OCI-LY1 (cell line): ENCODE results near the gene SCYL2.

Experiments
- H2AFZ ChIP-seq: fragments of 200-600 bp; sonication (generic), shearing (Covaris generic); 2 replicates; pipeline ENCODE4 v1.6.0; 2014; ENCODE audit warnings: antibody characterized with exemption, mild to moderate bottlenecking, low read length
- H3F3A ChIP-seq: fragments of 200-600 bp; sonication (generic), shearing (Covaris generic); 2 replicates; pipeline ENCODE4 v1.6.0; 2014; ENCODE audit warnings: mild to moderate bottlenecking, antibody characterized with exemption, low read length, moderate library complexity; ENCODE audit not compliant: insufficient read depth
- H3K27ac ChIP-seq: fragments of 200-600 bp; sonication (generic); 2 replicates; pipeline ENCODE4 v1.5.1; 2014; ENCODE audit warnings: low read length, mixed run types, mild to moderate bottlenecking, low read depth; ENCODE audit not compliant: poor library complexity, severe bottlenecking
- H3K27me3 ChIP-seq: fragments of 200-600 bp; sonication (generic); 2 replicates; pipeline ENCODE4 v1.6.0; 2014; ENCODE audit warnings: antibody characterized with exemption, mild to moderate bottlenecking, low read length, moderate library complexity; ENCODE audit not compliant: insufficient read depth
- H3K36me3 ChIP-seq: fragments of 200-600 bp; sonication (generic); 2 replicates; pipeline ENCODE4 v1.6.1; 2014; ENCODE audit warnings: mild to moderate bottlenecking, antibody characterized with exemption, low read length, moderate library complexity, mixed read lengths; ENCODE audit not compliant: insufficient read depth
- H3K4me1 ChIP-seq: fragments of 200-600 bp; sonication (generic); 2 replicates; pipeline ENCODE4 v1.5.1; 2014; ENCODE audit warnings: mild to moderate bottlenecking, low read length, moderate library complexity; ENCODE audit not compliant: insufficient read depth, severe bottlenecking
- H3K4me2 ChIP-seq: fragments of 200-600 bp; sonication (generic), shearing (Covaris generic); 2 replicates; pipeline ENCODE4 v1.6.1; 2014; ENCODE audit warnings: low read length
- H3K4me3 ChIP-seq: fragments of 200-600 bp; sonication (generic); 2 replicates; pipeline ENCODE4 v1.5.1; 2014; ENCODE audit warnings: low read length, low read depth, mild to moderate bottlenecking, mixed read lengths; ENCODE audit not compliant: poor library complexity, severe bottlenecking
- H3K79me2 ChIP-seq: fragments of 200-600 bp; shearing (Covaris generic); 2 replicates; pipeline ENCODE4 v1.6.1; 2016; ENCODE audit warnings: mixed run types, low read length, mixed read lengths; ENCODE audit not compliant: insufficient read depth
- H3K9ac ChIP-seq: fragments of 200-600 bp; sonication (generic), shearing (Covaris generic); 2 replicates; pipeline ENCODE4 v1.6.1; 2014; ENCODE audit warnings: mild to moderate bottlenecking, low read length, mixed read lengths
- H3K9me2 ChIP-seq: fragments of 200-600 bp; sonication (generic), shearing (Covaris generic); 2 replicates; pipeline ENCODE4 v1.6.1; 2014; ENCODE audit warnings: low read depth, mild to moderate bottlenecking, low read length, mixed read lengths
- H3K9me3 ChIP-seq: fragments of 200-600 bp; shearing (Covaris generic); 2 replicates; pipeline ENCODE4 v1.6.1; 2014; ENCODE audit warnings: low read length, mixed read lengths
- H4K20me1 ChIP-seq: fragments of 200-600 bp; sonication (generic), shearing (Covaris generic); 2 replicates; pipeline ENCODE4 v1.6.0; 2016; ENCODE audit warnings: mild to moderate bottlenecking, low read length; ENCODE audit not compliant: insufficient read depth
- EZH2 ChIP-seq: fragments of 200-600 bp; sonication (generic), shearing (Covaris generic); IDR thresholded peaks from 2 replicates; pipeline ENCODE4 v1.8.0; 2017; ENCODE audit warnings: borderline replicate concordance, mixed run types, mild to moderate bottlenecking, antibody characterized with exemption, low read length, moderate library complexity, mixed read lengths
- TF ChIP-seq, protein P1 (sequence below): fragments of 200-600 bp; sonication (generic), shearing (Covaris generic); IDR thresholded peaks from 2 replicates; pipeline ENCODE4 v1.5.1; 2017; ENCODE audit warnings: mild to moderate bottlenecking, antibody characterized with exemption, low read length, moderate library complexity, mixed read lengths

SCYL2 gene

GRCh38 chr12:100359822-100360221 is 92.8 kb downstream of the SCYL2 start:
- H4K20me1 ChIP-seq = no peaks in the 10 kb centered on the region
- no peaks in the 10 kb centered on the region for H3K27me3 ChIP-seq
- H3K9me2 ChIP-seq = no peaks in the 10 kb centered on the region
- H3F3A ChIP-seq = no peaks in the 10 kb centered on the region
- no peaks in the 10 kb centered on the region for H3K36me3 ChIP-seq
- H3K4me2 ChIP-seq = no peak overlapping the region
- no peak overlapping the region for H3K4me3 ChIP-seq
- no peaks in the 10 kb centered on the region for H3K79me2 ChIP-seq
- H3K4me1 ChIP-seq = no peaks in the 10 kb centered on the region
- no peaks in the 10 kb centered on the region for H3K9me3 ChIP-seq
- TF ChIP-seq, protein P1, sequence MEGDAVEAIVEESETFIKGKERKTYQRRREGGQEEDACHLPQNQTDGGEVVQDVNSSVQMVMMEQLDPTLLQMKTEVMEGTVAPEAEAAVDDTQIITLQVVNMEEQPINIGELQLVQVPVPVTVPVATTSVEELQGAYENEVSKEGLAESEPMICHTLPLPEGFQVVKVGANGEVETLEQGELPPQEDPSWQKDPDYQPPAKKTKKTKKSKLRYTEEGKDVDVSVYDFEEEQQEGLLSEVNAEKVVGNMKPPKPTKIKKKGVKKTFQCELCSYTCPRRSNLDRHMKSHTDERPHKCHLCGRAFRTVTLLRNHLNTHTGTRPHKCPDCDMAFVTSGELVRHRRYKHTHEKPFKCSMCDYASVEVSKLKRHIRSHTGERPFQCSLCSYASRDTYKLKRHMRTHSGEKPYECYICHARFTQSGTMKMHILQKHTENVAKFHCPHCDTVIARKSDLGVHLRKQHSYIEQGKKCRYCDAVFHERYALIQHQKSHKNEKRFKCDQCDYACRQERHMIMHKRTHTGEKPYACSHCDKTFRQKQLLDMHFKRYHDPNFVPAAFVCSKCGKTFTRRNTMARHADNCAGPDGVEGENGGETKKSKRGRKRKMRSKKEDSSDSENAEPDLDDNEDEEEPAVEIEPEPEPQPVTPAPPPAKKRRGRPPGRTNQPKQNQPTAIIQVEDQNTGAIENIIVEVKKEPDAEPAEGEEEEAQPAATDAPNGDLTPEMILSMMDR = no peak
- no peak for TF ChIP-seq EZH2
- H3K27ac ChIP-seq = no peak overlapping the region
- no peak overlapping the region for H2AFZ ChIP-seq
- H3K9ac ChIP-seq = no peak overlapping the region

DNA sequence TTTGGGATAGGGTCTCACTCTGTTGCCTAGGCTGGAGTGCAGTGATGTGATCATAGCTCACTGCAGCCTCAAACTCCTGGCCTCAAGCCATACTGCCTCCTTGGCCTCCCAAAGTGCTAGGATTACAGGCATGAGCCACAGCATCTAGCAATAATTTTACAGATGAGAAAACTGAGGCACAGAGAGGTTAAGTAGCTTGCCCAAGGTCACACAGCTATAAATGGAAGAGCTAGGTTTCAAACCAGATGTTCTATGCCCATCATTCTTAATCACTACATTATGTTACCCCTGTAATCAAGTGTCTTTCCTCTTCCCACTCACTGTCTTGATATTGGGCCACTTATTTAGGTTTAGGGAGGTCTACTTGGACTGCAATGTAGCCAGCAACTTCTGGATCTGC is 93.5 kb downstream of the SCYL2 start:
- no peaks in the 10 kb centered on the region for H3K27me3 ChIP-seq
- no peaks in the 10 kb centered on the region for H3K79me2 ChIP-seq
- no peaks in the 10 kb centered on the region for H3K9me3 ChIP-seq
- H2AFZ ChIP-seq = no peak overlapping the region
- no peak overlapping the region for H3K27ac ChIP-seq
- no peak overlapping the region for H3K4me3 ChIP-seq
- no peaks in the 10 kb centered on the region for H3K4me1 ChIP-seq
- no peak overlapping the region for H3K4me2 ChIP-seq
- TF ChIP-seq EZH2 = no peak
- TF ChIP-seq, protein P1 = no peak
- no peak overlapping the region for H3K9ac ChIP-seq
- H3K36me3 ChIP-seq = no peaks in the 10 kb centered on the region
- no peaks in the 10 kb centered on the region for H3K9me2 ChIP-seq
- no peaks in the 10 kb centered on the region for H4K20me1 ChIP-seq
- H3F3A ChIP-seq = no peaks in the 10 kb centered on the region

DNA sequence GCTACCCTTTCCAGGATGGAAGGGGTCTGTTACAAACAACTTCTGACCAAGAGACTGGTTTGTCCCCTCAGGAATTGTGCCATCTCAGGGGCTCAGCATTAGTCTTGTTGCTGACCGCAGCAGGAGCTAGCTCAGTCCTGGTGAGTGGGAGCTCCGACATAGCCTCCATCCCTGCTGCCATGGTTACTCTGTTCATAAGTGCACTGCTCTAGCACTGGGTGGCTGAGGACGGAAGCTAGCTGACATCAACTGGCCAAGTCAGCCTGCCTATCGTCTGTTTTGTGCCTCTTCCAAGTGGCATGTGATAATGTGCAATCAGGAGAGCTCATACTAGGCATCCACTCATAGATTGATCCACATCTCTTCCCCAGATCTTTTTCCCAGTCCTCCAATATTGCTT is 97.3 kb downstream of the SCYL2 start:
- Histone ChIP-seq H3K4me2 (no peak overlapping the region), H3K36me3 (no peaks in the 10 kb centered on the region), H3F3A (no peaks in the 10 kb centered on the region), H3K4me3 (no peak overlapping the region), H3K27me3 (no peaks in the 10 kb centered on the region), H3K79me2 (no peaks in the 10 kb centered on the region), H3K27ac (no peak overlapping the region), H3K9ac (no peak overlapping the region), H2AFZ (no peak overlapping the region), H4K20me1 (no peaks in the 10 kb centered on the region), H3K9me2 (no peaks in the 10 kb centered on the region), H3K4me1 (no peaks in the 10 kb centered on the region), H3K9me3 (no peaks in the 10 kb centered on the region)
- no peak for TF ChIP-seq EZH2
- TF ChIP-seq, protein P1 = no peak
